Adrenal gland (tissue), 12 donors: Measurements from ENCODE around the gene COL16A1. TPM values are rescaled to one million over a fixed set of nuclear protein-coding genes. Genes with fewer than 3 reads are reported as not detected.
"Not testable (repeated sequence)": the region's sequence is repeated elsewhere in the genome, so short reads cannot be mapped to it uniquely, and the experiment has no call there.

Experiments used
- DNase-seq, 7 donors: peaks; one replicate each; pipeline ENCODE4 v3.0.0-alpha.2; 2019 to 2020
- H3K27ac ChIP-seq, 5 donors: fragments of 200-600 bp; sonication (generic) in 4 of 5; 1 replicate in 3 of 5; 2 replicates in 2 of 5; pipeline versions ENCODE4 v1.5.1 to v1.8.0; 2016 to 2020; ENCODE audit warnings: mild to moderate bottlenecking in 1 of 5
- H3K27me3 ChIP-seq: fragments of 200-600 bp; 2 replicates; pipeline ENCODE4 v1.8.0; 2021
- H3K36me3 ChIP-seq, 2 donors: fragments of 200-600 bp; replicated peaks in 1 of 2; 1 replicate in 1 of 2; 2 replicates in 1 of 2; pipeline versions ENCODE4 v1.5.1 to v1.8.0; 2018 to 2022
- H3K4me1 ChIP-seq, 2 donors: fragments of 200-600 bp; replicated peaks in 1 of 2; 1 replicate in 1 of 2; 2 replicates in 1 of 2; pipeline versions ENCODE4 v1.5.1 to v1.8.0; 2018 to 2021
- H3K4me3 ChIP-seq, 4 donors: fragments of 200-600 bp; sonication (generic) in 3 of 4; one replicate each; pipeline ENCODE4 v1.5.1; 2016 to 2018
- H3K9me3 ChIP-seq, 3 donors: fragments of 200-600 bp; sonication (generic) in 1 of 3; replicated peaks in 1 of 3; 1 replicate in 2 of 3; 2 replicates in 1 of 3; pipeline versions ENCODE4 v1.5.1 to v1.8.0; 2016 to 2021
- POLR2A ChIP-seq, 2 donors: fragments of 450-650 bp; IDR thresholded peaks; one replicate each; pipeline ENCODE4 v1.6.1; 2017; ENCODE audit warnings: antibody characterized with exemption in 2 of 2, mild to moderate bottlenecking in 2 of 2, moderate library complexity in 1 of 2
- WGBS, 4 donors: extraction: QIAGEN DNeasy Blood & Tissue Kit in 2 of 4; methylation state at CpG; one replicate each; pipeline versions ENCODE4 v1.1.5 to v1.1.7; 2013 to 2017; 5-methylcytosine and 5-hydroxymethylcytosine counted together
- intact Hi-C, 2 donors: fragments of 100-400 bp; cut with DNase I; formaldehyde crosslinking; loops; one replicate each; pipeline versions ENCODE4 v1.14.1 to v1.15.0; 2022 to 2023
- polyA plus RNA-seq, 3 donors: library from polyadenylated mRNA; stranded (reverse); fragments of 200-250 nt in 2 of 3; fragments of 350-450 nt in 1 of 3; fragmentation: Illumina TruSeq in 1 of 3; extraction: RNeasy Lipid Tissue Mini Kit (QIAGEN cat#74804) in 1 of 3; gene quantifications; one replicate each; pipeline ENCODE4 v1.2.3, GENCODE V29; 2013 to 2014
- total RNA-seq, 9 donors: library from RNA; depleted of rRNA in 4 of 9; stranded (reverse); fragments of >200 nt in 4 of 9; fragments of 120-200 nt in 1 of 9; fragmentation: NEBNext Ultra II Directional in 1 of 9; extraction: Animal tissue kit (Norgen Biotek cat#: 25700) in 1 of 9; gene quantifications; one replicate each; pipeline versions ENCODE4 v1.1.0 to v1.2.4, GENCODE V29; 2013 to 2023
- TF ChIP-seq, protein P1 (sequence below), 6 experiments: fragments of 450-650 bp in 4 of 6; fragments of 200-600 bp in 2 of 6; sonication (generic) in 1 of 6; IDR thresholded peaks; 1 replicate in 5 of 6; 2 replicates in 1 of 6; pipeline versions ENCODE4 v1.5.1 to v1.8.0; 2016 to 2021; ENCODE audit warnings: antibody characterized with exemption in 6 of 6, mild to moderate bottlenecking in 2 of 6, moderate library complexity in 1 of 6
- donor health status: healthy with polysubstance abuse.
- donor health status: Bipolar disorder and iron deficiency.
- donor health status: DM: yes; HTN: yes; CAD: no.
- donor health status: DM: no; HTN: no; CAD: no.
- donor health status: DM: no; HTN: no; CAD: no.
- donor health status: DM: yes; HTN: yes; CAD: no.

The COL16A1 gene
- total and polyA plus RNA-seq, 12 donors = 6.1 to 129 (median 26.9) TPM

DNA sequence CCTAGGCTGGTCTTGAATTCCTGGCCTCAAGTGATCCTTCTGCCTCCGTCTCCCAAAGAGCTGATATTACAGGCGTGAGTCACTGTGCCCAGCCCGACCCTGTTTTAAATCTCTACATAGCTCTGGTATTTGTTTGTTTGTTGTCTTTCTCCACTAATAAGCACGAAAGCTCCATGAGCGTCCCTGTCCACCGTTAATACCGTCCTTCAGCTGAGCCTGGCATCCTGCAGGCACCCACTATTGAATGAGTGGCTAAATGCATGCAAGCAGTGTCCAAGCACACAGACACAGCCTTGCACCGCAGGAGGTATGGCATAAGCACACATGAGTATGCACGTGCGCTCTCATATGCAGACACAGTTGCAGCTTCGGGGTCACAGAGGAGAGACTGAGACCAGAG is 4.5 kb upstream of the COL16A1 start:
- no peaks in the 10 kb centered on the region for H3K27me3 ChIP-seq
- no peak overlapping the region for H3K4me3 ChIP-seq
- no peak for TF ChIP-seq POLR2A (IDR thresholded peaks at IDR 0.05)
- TF ChIP-seq, protein P1, sequence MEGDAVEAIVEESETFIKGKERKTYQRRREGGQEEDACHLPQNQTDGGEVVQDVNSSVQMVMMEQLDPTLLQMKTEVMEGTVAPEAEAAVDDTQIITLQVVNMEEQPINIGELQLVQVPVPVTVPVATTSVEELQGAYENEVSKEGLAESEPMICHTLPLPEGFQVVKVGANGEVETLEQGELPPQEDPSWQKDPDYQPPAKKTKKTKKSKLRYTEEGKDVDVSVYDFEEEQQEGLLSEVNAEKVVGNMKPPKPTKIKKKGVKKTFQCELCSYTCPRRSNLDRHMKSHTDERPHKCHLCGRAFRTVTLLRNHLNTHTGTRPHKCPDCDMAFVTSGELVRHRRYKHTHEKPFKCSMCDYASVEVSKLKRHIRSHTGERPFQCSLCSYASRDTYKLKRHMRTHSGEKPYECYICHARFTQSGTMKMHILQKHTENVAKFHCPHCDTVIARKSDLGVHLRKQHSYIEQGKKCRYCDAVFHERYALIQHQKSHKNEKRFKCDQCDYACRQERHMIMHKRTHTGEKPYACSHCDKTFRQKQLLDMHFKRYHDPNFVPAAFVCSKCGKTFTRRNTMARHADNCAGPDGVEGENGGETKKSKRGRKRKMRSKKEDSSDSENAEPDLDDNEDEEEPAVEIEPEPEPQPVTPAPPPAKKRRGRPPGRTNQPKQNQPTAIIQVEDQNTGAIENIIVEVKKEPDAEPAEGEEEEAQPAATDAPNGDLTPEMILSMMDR (IDR thresholded peaks at IDR 0.05) = no peak
- peaks cover 5 to 20% of the 10 kb centered on the region in 2 donors for H3K4me1 ChIP-seq
- DNase-seq = no peak
- intact Hi-C loops = no loop called here
- no peak overlapping the region for H3K27ac ChIP-seq
- H3K36me3 ChIP-seq = no peaks in the 10 kb centered on the region
- WGBS, 4 donors = 67 to 76% (median 70%) methylated on average over 11 of the region's 11 CpGs
- H3K9me3 ChIP-seq = no peaks in the 10 kb centered on the region

DNA sequence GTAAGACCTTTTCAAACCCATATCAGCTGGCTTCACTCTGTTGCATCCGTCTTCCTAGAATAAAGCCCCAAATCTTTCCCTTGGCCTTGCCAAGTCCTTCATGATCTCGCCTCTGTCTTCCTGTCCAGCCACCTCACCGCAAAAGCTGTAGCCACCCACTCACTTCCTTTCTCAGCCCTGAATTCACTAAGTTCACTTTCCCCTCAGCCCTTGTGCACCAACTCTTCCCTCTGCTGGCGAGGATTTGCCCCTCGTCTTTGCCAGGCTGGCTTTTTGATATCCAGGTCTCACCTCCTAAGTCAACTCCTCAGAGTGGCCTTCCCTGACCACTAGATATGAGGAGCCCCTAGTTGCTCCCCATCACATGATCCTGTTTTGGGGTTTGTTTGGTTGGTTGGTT is 3.9 kb upstream of the COL16A1 start:
- H3K4me1 ChIP-seq = peaks cover 5 to 14% of the 10 kb centered on the region in 2 donors
- H3K9me3 ChIP-seq = no peaks in the 10 kb centered on the region
- WGBS, 4 donors = 42 to 49% (median 46%) methylated on average over 5 of the region's 5 CpGs
- no peak overlapping the region for H3K4me3 ChIP-seq
- H3K27ac ChIP-seq = no peak overlapping the region
- no peaks in the 10 kb centered on the region for H3K36me3 ChIP-seq
- no peak for DNase-seq
- TF ChIP-seq, protein P1 (IDR thresholded peaks at IDR 0.05) = no peak
- TF ChIP-seq POLR2A (IDR thresholded peaks at IDR 0.05) = no peak
- intact Hi-C loops = no loop called here
- no peaks in the 10 kb centered on the region for H3K27me3 ChIP-seq

DNA sequence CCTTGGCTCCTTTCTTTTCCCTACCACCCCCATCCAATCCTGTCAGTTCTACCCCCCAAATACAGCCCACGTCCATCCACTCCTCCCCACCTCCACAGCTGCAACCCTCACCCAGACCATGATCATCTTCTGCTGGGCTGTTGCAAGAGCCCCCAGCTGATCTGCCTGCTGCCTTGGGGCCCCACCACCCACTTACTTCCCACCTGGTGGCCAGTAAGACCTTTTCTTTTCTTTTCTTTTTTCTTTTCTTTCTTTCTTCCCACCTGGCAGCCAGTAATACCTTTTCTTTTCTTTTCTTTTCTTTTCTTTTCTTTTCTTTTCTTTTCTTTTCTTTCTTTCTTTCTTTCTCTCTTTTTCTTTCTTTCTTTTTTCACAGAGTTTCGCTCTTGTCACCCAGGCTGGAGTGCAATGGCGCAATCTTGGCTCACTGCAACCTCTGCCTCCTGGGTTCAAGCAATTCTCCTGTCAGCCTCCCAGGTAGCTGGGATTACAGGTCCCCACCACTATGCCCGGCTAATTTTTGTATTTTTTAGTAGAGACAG is 3.3 kb upstream of the COL16A1 start:
- 76 to 90% (median 82%) methylated on average over 4 of the region's 4 CpGs for WGBS, 4 donors
- intact Hi-C loops = not testable (repeated sequence)

DNA sequence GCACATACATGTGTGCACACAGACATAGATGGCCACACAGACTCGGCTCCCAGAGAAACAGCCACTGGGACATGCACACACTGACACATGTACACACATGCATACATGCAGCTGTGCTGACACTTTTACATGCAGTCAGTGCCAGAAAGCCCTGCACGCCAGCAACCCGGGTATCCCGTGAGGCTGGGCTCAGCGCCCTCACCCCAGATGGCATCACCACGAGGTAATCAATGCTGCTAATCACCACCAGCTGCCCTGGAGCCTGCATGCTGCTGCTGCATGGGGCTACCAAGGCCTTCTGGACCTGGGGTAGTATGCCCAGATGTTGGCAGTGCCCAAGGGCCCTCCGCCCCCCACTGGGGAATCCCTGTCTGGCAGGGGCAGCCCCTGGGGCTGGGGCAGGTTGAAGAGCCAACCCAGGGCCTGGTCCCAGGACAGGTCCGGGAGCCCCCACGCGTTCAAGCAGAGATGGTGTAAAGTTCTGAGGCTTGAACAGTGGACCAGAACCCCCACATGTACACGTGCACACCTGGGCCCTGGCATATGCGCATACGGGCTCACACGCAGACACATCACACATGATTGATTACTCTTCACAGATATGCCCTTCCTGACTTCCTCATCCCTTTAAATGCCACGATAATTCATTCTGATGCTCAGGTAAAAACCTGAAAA is 2.7 kb upstream of the COL16A1 start:
- TF ChIP-seq, protein P1 (IDR thresholded peaks at IDR 0.05) = no peak
- TF ChIP-seq POLR2A (IDR thresholded peaks at IDR 0.05) = no peak
- peaks cover 1 to 8% of the 10 kb centered on the region in 2 donors for H3K4me1 ChIP-seq
- no peak overlapping the region for H3K4me3 ChIP-seq
- DNase-seq = no peak
- H3K27ac ChIP-seq = no peak overlapping the region
- H3K27me3 ChIP-seq = no peaks in the 10 kb centered on the region
- 73 to 83% (median 82%) methylated on average over 10 to 15 of the region's 15 CpGs for WGBS, 4 donors
- H3K9me3 ChIP-seq = no peaks in the 10 kb centered on the region
- no peaks in the 10 kb centered on the region for H3K36me3 ChIP-seq
- intact Hi-C loops = no loop called here

More for the DNA sequence above, 3.3 kb upstream of the COL16A1 start:
- H3K9me3 ChIP-seq, H3K36me3 ChIP-seq, DNase-seq, H3K27ac ChIP-seq, H3K4me3 ChIP-seq, H3K4me1 ChIP-seq, H3K27me3 ChIP-seq: not testable (repeated sequence)
